DND-41 (cell line): ENCODE data around the gene CLSTN2.

Experiments
- ATAC-seq: fragments of 200-7000 bp; cut with Tn5 transposase; 3 replicates; pipeline ENCODE4 v1.9.1; 2021; ENCODE audit warnings: low read depth; ENCODE audit not compliant: insufficient read depth
- DNase-seq: peaks from one replicate; pipeline ENCODE4 v3.0.0-alpha.2; 2020
- H2AFZ ChIP-seq: 2 replicates; pipeline ENCODE4 v1.6.0; 2012; ENCODE audit warnings: low read depth, low read length
- H3K27ac ChIP-seq: 2 replicates; pipeline ENCODE4 v1.5.1; 2012; ENCODE audit warnings: low read length, inconsistent platforms
- H3K27me3 ChIP-seq: fragments of 200-600 bp; sonication (generic); 2 replicates; pipeline ENCODE4 v1.6.0; 2012; ENCODE audit warnings: low read length, mild to moderate bottlenecking, inconsistent platforms; ENCODE audit not compliant: insufficient read depth, poor library complexity
- H3K36me3 ChIP-seq: 2 replicates; pipeline ENCODE4 v1.5.1; 2012; ENCODE audit warnings: low read length, inconsistent platforms; ENCODE audit not compliant: insufficient read depth
- H3K4me1 ChIP-seq: 2 replicates; pipeline ENCODE4 v1.5.1; 2012; ENCODE audit warnings: mild to moderate bottlenecking, low read length; ENCODE audit not compliant: insufficient read depth
- H3K4me2 ChIP-seq: 2 replicates; pipeline ENCODE4 v1.6.0; 2012; ENCODE audit warnings: mild to moderate bottlenecking, moderate library complexity, low read length, inconsistent platforms; ENCODE audit not compliant: insufficient read depth
- H3K4me3 ChIP-seq, 2 experiments: fragments of 200-600 bp in 1 of 2; shearing (Covaris generic) in 1 of 2; 2 replicates each; pipeline ENCODE4 v1.5.1; 2012 to 2016; ENCODE audit warnings: inconsistent platforms in 2 of 2, low read length in 2 of 2, mild to moderate bottlenecking in 2 of 2, low read depth in 1 of 2, moderate library complexity in 1 of 2
- H3K79me2 ChIP-seq: 2 replicates; pipeline ENCODE4 v1.6.0; 2012; ENCODE audit warnings: low read length, inconsistent platforms; ENCODE audit not compliant: insufficient read depth
- H3K9ac ChIP-seq: 2 replicates; pipeline ENCODE4 v1.6.0; 2012; ENCODE audit warnings: low read depth, mild to moderate bottlenecking, inconsistent platforms, low read length, moderate library complexity
- H3K9me3 ChIP-seq: 2 replicates; pipeline ENCODE4 v1.5.1; 2012; ENCODE audit warnings: low read length, moderate library complexity, mild to moderate bottlenecking, inconsistent platforms; ENCODE audit not compliant: insufficient read depth, severe bottlenecking
- H4K20me1 ChIP-seq: 2 replicates; pipeline ENCODE4 v1.6.0; 2012; ENCODE audit warnings: low read length; ENCODE audit not compliant: insufficient read depth
- EZH2 ChIP-seq: IDR thresholded peaks from 3 replicates; pipeline ENCODE4 v1.6.1; 2012; ENCODE audit warnings: borderline replicate concordance, low read depth, mild to moderate bottlenecking, moderate library complexity, low read length, inconsistent platforms; ENCODE audit not compliant: severe bottlenecking
- TF ChIP-seq, protein P1 (sequence below): IDR thresholded peaks from 2 replicates; pipeline ENCODE4 v1.5.1; 2012; ENCODE audit warnings: borderline replicate concordance, low read length, moderate library complexity, mild to moderate bottlenecking; ENCODE audit not compliant: poor library complexity, severe bottlenecking; ENCODE audit errors: extremely low read depth

The CLSTN2 gene

DNA sequence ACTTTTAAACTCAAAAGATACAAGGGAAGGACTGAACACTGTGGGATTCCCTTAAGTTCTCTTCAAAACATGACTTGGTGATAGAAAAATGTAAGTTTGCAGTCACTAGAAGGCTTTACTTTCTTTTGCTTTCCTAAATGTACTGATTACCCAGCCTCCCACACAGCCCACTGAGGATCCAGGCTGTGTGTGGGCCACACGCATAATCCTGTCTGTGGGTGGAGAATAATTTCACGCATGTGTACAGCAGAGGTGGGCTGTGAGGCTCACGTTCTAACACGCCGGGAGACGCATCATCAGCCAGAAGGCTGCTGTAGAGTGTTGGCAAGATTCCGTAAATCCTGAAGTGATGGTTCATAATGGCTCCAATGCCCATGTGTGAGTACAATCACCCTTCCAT is 165.5 kb downstream of the CLSTN2 start:
- ATAC-seq (no peak), DNase-seq (no peak)
- no peaks in the 10 kb centered on the region for H3K9me3 ChIP-seq
- H3K36me3 ChIP-seq = no peaks in the 10 kb centered on the region
- H3K4me2 ChIP-seq = no peak overlapping the region
- TF ChIP-seq EZH2 = no peak
- TF ChIP-seq, protein P1, sequence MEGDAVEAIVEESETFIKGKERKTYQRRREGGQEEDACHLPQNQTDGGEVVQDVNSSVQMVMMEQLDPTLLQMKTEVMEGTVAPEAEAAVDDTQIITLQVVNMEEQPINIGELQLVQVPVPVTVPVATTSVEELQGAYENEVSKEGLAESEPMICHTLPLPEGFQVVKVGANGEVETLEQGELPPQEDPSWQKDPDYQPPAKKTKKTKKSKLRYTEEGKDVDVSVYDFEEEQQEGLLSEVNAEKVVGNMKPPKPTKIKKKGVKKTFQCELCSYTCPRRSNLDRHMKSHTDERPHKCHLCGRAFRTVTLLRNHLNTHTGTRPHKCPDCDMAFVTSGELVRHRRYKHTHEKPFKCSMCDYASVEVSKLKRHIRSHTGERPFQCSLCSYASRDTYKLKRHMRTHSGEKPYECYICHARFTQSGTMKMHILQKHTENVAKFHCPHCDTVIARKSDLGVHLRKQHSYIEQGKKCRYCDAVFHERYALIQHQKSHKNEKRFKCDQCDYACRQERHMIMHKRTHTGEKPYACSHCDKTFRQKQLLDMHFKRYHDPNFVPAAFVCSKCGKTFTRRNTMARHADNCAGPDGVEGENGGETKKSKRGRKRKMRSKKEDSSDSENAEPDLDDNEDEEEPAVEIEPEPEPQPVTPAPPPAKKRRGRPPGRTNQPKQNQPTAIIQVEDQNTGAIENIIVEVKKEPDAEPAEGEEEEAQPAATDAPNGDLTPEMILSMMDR = no peak
- H3K27me3 ChIP-seq = peaks cover 7% of the 10 kb centered on the region
- no peaks in the 10 kb centered on the region for H4K20me1 ChIP-seq
- no peak overlapping the region for H2AFZ ChIP-seq
- H3K9ac ChIP-seq = no peak overlapping the region
- no peak overlapping the region for H3K27ac ChIP-seq
- H3K79me2 ChIP-seq = no peaks in the 10 kb centered on the region
- no peaks in the 10 kb centered on the region for H3K4me1 ChIP-seq
- no peak overlapping the region for H3K4me3 ChIP-seq

DNA sequence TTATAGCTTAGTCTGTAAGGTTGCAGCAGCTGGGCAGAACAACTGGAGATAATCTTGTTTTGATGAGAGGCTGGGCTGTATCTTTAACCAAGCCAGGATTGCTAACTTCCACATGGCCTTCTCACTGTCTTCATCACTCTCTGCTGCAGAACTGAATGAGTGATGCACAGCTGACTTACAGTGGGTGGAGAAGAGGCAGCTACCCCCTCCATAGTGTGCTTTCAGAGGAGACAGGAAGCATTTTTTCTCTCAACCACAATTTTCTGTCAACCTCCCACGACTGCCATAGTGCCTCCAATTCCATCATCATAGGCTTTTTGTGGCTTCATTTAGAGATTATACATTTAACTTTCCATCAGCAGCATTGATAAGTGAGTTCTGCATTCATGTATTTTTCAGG is 168.2 kb downstream of the CLSTN2 start:
- no peaks in the 10 kb centered on the region for H4K20me1 ChIP-seq
- H3K79me2 ChIP-seq = no peaks in the 10 kb centered on the region
- no peak for TF ChIP-seq EZH2
- TF ChIP-seq, protein P1 = no peak
- H2AFZ ChIP-seq = no peak overlapping the region
- H3K4me2 ChIP-seq = no peak overlapping the region
- H3K36me3 ChIP-seq = no peaks in the 10 kb centered on the region
- H3K9ac ChIP-seq = no peak overlapping the region
- no peaks in the 10 kb centered on the region for H3K4me1 ChIP-seq
- ATAC-seq = no peak
- H3K4me3 ChIP-seq = no peak overlapping the region
- no peaks in the 10 kb centered on the region for H3K9me3 ChIP-seq
- no peak overlapping the region for H3K27ac ChIP-seq
- peaks cover 2% of the 10 kb centered on the region for H3K27me3 ChIP-seq
- DNase-seq = no peak

DNA sequence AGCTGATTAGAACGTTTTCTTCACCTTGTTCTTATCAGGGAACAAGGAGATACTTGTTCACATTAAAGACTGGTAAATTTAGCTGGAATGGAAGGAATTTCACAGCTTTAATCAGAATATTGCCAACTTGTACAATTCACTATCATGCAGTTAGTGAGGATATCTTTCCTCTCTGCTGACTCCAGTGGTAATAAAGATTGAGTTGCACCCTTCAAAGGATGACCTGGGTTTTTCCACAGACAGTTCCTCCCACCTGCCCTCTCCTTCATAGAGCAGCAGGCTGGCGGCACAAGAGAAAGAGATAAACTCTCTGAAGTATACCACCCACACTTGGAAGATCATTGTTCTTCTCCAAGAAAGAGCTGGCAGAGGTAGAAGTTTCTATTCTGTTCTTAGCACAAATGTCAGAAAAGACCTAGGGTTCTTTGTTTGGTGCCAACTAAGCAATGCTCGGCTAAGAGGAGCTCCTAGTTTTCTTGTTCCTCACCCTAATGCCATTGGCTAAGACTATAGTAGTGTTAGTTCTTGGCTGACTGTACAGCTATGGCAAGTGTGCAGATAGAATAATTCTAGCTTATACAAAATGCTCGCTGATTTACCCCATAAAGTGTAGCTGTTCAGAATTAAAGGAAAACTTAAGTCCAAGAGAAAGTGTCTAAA is 169.1 kb downstream of the CLSTN2 start:
- no peaks in the 10 kb centered on the region for H3K9me3 ChIP-seq
- no peak for ATAC-seq
- no peaks in the 10 kb centered on the region for H4K20me1 ChIP-seq

More for the DNA sequence above, 169.1 kb downstream of the CLSTN2 start:
- Histone ChIP-seq H3K4me1 (no peaks in the 10 kb centered on the region), H3K9ac (no peak overlapping the region), H3K36me3 (no peaks in the 10 kb centered on the region), H2AFZ (no peak overlapping the region), H3K79me2 (no peaks in the 10 kb centered on the region), H3K27me3 (no peaks in the 10 kb centered on the region), H3K4me2 (no peak overlapping the region), H3K27ac (no peak overlapping the region), H3K4me3 (no peak overlapping the region)
- DNase-seq = no peak
- TF ChIP-seq EZH2 = no peak
- TF ChIP-seq, protein P1 = no peak
